ENCODE data around the gene HSFX3.
"Not testable (repeated sequence)": the region's sequence is repeated elsewhere in the genome, so short reads cannot be mapped to it uniquely, and the experiment has no call there.

- TF ChIP-seq TAF1, POLR2AphosphoS5, POU2F2 (IDR thresholded peaks at IDR 0.05; ENCODE audit: low read depth, low read length): not testable (repeated sequence)
Observed at GRCh38 chrX:149590993-149591392, 41.3 kb upstream of the HSFX3 start.

All from GM12891 (cell line).